ENCODE measurements around the gene NCKAP1. TPM values are rescaled to one million over a fixed set of nuclear protein-coding genes. Genes with fewer than 3 reads are reported as not detected.

The NCKAP1 gene
- total and polyA plus RNA-seq, 10 donors, result 8.9 to 62.5 (median 49.3) TPM

DNA sequence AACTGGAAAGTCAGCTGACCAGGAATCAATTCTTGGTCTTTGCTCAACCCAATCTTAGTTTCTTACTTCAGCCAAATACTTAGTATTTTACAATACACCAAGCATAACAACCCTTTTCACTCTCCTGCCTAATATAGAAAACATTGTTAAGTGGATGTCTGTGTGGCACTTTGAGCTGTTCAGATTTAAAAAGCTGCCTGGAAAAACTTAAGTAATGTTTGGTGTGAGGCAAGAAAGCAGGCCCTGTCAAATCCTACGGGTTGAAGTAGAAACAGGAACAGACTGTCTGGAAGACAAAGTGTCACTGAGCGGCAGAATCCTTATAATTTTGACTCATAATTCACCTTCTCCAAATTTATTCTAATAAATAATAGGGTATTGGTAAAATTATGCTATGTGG lies 134.7 kb downstream of the NCKAP1 start:
- intact Hi-C loops (cut with DNase I; ENCODE audit: low total_unique reads), result no loop called here
- Histone ChIP-seq H3K27me3 (replicated peaks in 1 of 7) (no peaks in the 10 kb centered on the region), H3K36me3 (no peaks in the 10 kb centered on the region), H3K4me3 (no peak overlapping the region), H3K4me1 (no peaks in the 10 kb centered on the region), H3K27ac (no peak overlapping the region), H3K9me3 (no peaks in the 10 kb centered on the region)
- TF ChIP-seq POLR2A (IDR thresholded peaks at IDR 0.05) (no peak), POLR2AphosphoS5 (IDR thresholded peaks at IDR 0.05) (no peak)
- TF ChIP-seq, protein P1, sequence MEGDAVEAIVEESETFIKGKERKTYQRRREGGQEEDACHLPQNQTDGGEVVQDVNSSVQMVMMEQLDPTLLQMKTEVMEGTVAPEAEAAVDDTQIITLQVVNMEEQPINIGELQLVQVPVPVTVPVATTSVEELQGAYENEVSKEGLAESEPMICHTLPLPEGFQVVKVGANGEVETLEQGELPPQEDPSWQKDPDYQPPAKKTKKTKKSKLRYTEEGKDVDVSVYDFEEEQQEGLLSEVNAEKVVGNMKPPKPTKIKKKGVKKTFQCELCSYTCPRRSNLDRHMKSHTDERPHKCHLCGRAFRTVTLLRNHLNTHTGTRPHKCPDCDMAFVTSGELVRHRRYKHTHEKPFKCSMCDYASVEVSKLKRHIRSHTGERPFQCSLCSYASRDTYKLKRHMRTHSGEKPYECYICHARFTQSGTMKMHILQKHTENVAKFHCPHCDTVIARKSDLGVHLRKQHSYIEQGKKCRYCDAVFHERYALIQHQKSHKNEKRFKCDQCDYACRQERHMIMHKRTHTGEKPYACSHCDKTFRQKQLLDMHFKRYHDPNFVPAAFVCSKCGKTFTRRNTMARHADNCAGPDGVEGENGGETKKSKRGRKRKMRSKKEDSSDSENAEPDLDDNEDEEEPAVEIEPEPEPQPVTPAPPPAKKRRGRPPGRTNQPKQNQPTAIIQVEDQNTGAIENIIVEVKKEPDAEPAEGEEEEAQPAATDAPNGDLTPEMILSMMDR (IDR thresholded peaks at IDR 0.05 in 8 of 11, conservative IDR thresholded peaks at IDR 0.05 in 3 of 11), result no peak
- WGBS, 5 donors, result 72 to 84% (median 76%) methylated on average over 2 of the region's 2 CpGs
- DNase-seq, result no peak

GRCh38 chr2:182901748-182902147 lies 136.5 kb downstream of the NCKAP1 start:
- intact Hi-C loops (cut with DNase I; ENCODE audit: low total_unique reads), result no loop called here
- Histone ChIP-seq H3K27me3 (replicated peaks in 1 of 7) (no peaks in the 10 kb centered on the region), H3K36me3 (no peaks in the 10 kb centered on the region), H3K27ac (no peak overlapping the region), H3K4me3 (no peak overlapping the region), H3K9me3 (no peaks in the 10 kb centered on the region), H3K4me1 (no peaks in the 10 kb centered on the region)
- DNase-seq, result peak; percentile 58
- no peak for TF ChIP-seq POLR2AphosphoS5 (IDR thresholded peaks at IDR 0.05)
- TF ChIP-seq POLR2A (IDR thresholded peaks at IDR 0.05), result no peak
- TF ChIP-seq, protein P1 (IDR thresholded peaks at IDR 0.05 in 8 of 11, conservative IDR thresholded peaks at IDR 0.05 in 3 of 11), result no peak
- 91 to 96% (median 93%) methylated on average over 6 of the region's 6 CpGs for WGBS, 5 donors

DNA sequence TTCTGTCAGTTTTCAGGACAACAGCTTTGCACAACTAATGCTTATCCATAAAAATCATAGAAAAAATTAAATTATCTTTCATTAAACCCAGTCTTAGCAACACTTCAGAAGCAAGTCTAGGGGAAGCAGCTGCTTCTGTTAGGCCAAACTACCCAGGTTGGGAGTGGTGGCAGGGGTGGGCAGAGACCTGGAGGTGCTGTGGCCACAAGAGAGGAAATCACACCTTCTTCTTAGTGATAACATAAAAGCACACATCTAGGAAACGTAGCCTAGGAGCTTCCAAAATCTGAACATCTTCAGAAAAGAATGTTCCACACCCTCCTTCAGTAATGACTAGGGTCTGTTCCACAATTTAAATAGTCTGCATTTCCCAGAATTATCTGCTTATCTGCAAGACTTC lies 139.5 kb downstream of the NCKAP1 start:
- Histone ChIP-seq H3K27ac (no peak overlapping the region), H3K9me3 (no peaks in the 10 kb centered on the region), H3K4me3 (no peak overlapping the region), H3K27me3 (replicated peaks in 1 of 7) (no peaks in the 10 kb centered on the region), H3K36me3 (no peaks in the 10 kb centered on the region), H3K4me1 (no peaks in the 10 kb centered on the region)
- WGBS, 5 donors, result 43 to 76% (median 56%) methylated on average over 1 of the region's 1 CpG
- intact Hi-C loops (cut with DNase I; ENCODE audit: low total_unique reads), result no loop called here
- TF ChIP-seq POLR2A (IDR thresholded peaks at IDR 0.05) (no peak), POLR2AphosphoS5 (IDR thresholded peaks at IDR 0.05) (no peak)
- TF ChIP-seq, protein P1 (IDR thresholded peaks at IDR 0.05 in 8 of 11, conservative IDR thresholded peaks at IDR 0.05 in 3 of 11), result no peak
- no peak for DNase-seq

DNA sequence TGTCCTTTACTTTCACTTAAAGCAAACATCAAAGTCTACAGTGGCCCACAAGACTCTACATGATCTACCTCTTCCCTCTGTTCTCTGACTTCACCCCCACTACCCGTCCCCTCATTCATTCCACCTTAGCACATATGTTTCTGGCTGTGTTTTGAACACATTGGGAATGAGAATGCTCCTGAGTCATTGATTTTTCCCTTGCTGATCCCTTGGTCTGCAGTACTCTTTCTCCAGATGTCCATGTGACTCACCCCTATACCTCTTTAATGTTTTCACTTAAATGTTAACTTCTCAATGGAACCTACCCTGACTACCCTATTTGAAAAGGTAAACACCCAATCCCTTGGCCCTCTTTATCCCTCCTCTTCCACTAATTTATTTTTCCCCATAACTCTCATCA lies 141.1 kb downstream of the NCKAP1 start:
- H3K9me3 ChIP-seq, result no peaks in the 10 kb centered on the region
- DNase-seq, result no peak
- TF ChIP-seq POLR2AphosphoS5 (IDR thresholded peaks at IDR 0.05), result no peak
- no peak for TF ChIP-seq POLR2A (IDR thresholded peaks at IDR 0.05)
- TF ChIP-seq, protein P1 (IDR thresholded peaks at IDR 0.05 in 8 of 11, conservative IDR thresholded peaks at IDR 0.05 in 3 of 11), result no peak
- H3K27ac ChIP-seq, result no peak overlapping the region
- H3K4me1 ChIP-seq, result no peaks in the 10 kb centered on the region
- intact Hi-C loops (cut with DNase I; ENCODE audit: low total_unique reads), result no loop called here
- no peak overlapping the region for H3K4me3 ChIP-seq
- WGBS, 5 donors, result 72 to 95% (median 78%) methylated on average over 1 of the region's 1 CpG
- H3K36me3 ChIP-seq, result no peaks in the 10 kb centered on the region
- H3K27me3 ChIP-seq (replicated peaks in 1 of 7), result no peaks in the 10 kb centered on the region
